Panc1 (cell line): Measurements from ENCODE around the gene NCAM1. TPM values are rescaled to one million over a fixed set of nuclear protein-coding genes. Genes with fewer than 3 reads are reported as not detected.

Experiments
- ATAC-seq: fragments of 200-7000 bp; cut with Tn5 transposase; 2 replicates; pipeline ENCODE4 v1.9.1; 2020; ENCODE audit warnings: mild to moderate bottlenecking, moderate library complexity
- BruUV-seq: library from RNA; stranded (reverse); fragments of 400-500 nt; replicated peaks from 2 replicates; lab custom pipeline; 2021; lab: Mats Ljungman, UMichigan
- CTCF ChIA-PET: fragments of 300-600 bp; sonication (Branson Sonifier 250); formaldehyde crosslinking; loops from one replicate; lab custom pipeline; 2022; ENCODE audit warnings: antibody characterized with exemption; lab: Charles Lee
- POLR2A ChIA-PET: fragments of 300-600 bp; sonication (Branson Sonifier 250); formaldehyde crosslinking; loops from one replicate; lab custom pipeline; 2022; ENCODE audit warnings: antibody characterized with exemption; lab: Charles Lee
- DNase-seq: peaks from one replicate; pipeline ENCODE4 v3.0.0-alpha.2; 2010; ENCODE audit warnings: low read depth, low spot score
- H3K27ac ChIP-seq: 2 replicates; pipeline ENCODE4 v1.5.1; 2011; ENCODE audit warnings: mild to moderate bottlenecking, low read length, inconsistent platforms
- H3K27me3 ChIP-seq: fragments of 200-500 bp; sonication (Bioruptor generic); 2 replicates; pipeline ENCODE4 v1.6.0; 2014; ENCODE audit warnings: low read length, inconsistent platforms; ENCODE audit not compliant: control insufficient read depth, insufficient read depth
- H3K36me3 ChIP-seq: fragments of 200-500 bp; sonication (Bioruptor generic); 2 replicates; pipeline ENCODE4 v1.5.1; 2014; ENCODE audit warnings: inconsistent platforms, mild to moderate bottlenecking, low read length, moderate library complexity; ENCODE audit not compliant: control insufficient read depth, insufficient read depth
- H3K4me1 ChIP-seq: 2 replicates; pipeline ENCODE4 v1.5.1; 2011; ENCODE audit warnings: inconsistent platforms, mild to moderate bottlenecking, low read length, moderate library complexity; ENCODE audit not compliant: control insufficient read depth, insufficient read depth
- H3K4me3 ChIP-seq, 2 experiments: 2 replicates each; pipeline ENCODE4 v1.5.1; 2011 to 2012; ENCODE audit warnings: low read depth in 2 of 2, low read length in 2 of 2, mild to moderate bottlenecking in 2 of 2, inconsistent platforms in 1 of 2, moderate library complexity in 1 of 2
- H3K9me3 ChIP-seq: fragments of 200-500 bp; sonication (Bioruptor generic); 2 replicates; pipeline ENCODE4 v1.5.1; 2014; ENCODE audit warnings: low read depth, mild to moderate bottlenecking, inconsistent platforms, low read length, moderate library complexity; ENCODE audit not compliant: control insufficient read depth, insufficient read depth
- CTCF ChIP-seq: fragments of 450-650 bp; IDR thresholded peaks from 2 replicates; pipeline ENCODE4 v1.5.1; 2017; ENCODE audit warnings: mild to moderate bottlenecking
- POLR2AphosphoS5 ChIP-seq: IDR thresholded peaks from 2 replicates; pipeline ENCODE4 v1.6.1; 2012; ENCODE audit warnings: mild to moderate bottlenecking, low read depth, low read length, moderate library complexity
- SIN3A ChIP-seq: IDR thresholded peaks from 2 replicates; pipeline ENCODE4 v1.6.1; 2012; ENCODE audit warnings: low read depth, mild to moderate bottlenecking, low read length, moderate library complexity, borderline replicate concordance; ENCODE audit not compliant: insufficient read depth
- TCF7L2 ChIP-seq: IDR thresholded peaks from 2 replicates; pipeline ENCODE4 v1.6.1; 2011; ENCODE audit warnings: mild to moderate bottlenecking, low read depth, low read length, inconsistent platforms
- in situ Hi-C: cut with HindIII; loops from 2 replicates; pipeline ENCODE4 v1.10.0; 2016; ENCODE audit warnings: low sequenced_read_pairs, low pct_unique_long_range_greater_than_20kb
- intact Hi-C: fragments of 100-400 bp; cut with micrococcal nuclease; formaldehyde crosslinking; loops from one replicate; pipeline ENCODE4 v1.10.0; 2022; ENCODE audit not compliant: unreplicated experiment
- total RNA-seq: library from RNA; stranded (reverse); gene quantifications from one replicate; pipeline ENCODE4 v1.2.1, GENCODE V29; 2021; ENCODE audit not compliant: unreplicated experiment
- TF ChIP-seq, protein P1 (sequence below), 2 experiments: IDR thresholded peaks; 2 replicates each; pipeline ENCODE4 v1.6.1; 2011 to 2012; ENCODE audit warnings: low read depth in 2 of 2, control low read depth in 1 of 2, low read length in 1 of 2, mild to moderate bottlenecking in 1 of 2, moderate library complexity in 1 of 2; ENCODE audit not compliant: insufficient read depth in 1 of 2

NCAM1 gene
- total RNA-seq, 1 experiment from 2014 or later, result 0.18 TPM

GRCh38 chr11:113111156-113111555 is 149.9 kb downstream of the NCAM1 start:
- BruUV-seq, result no TSS peak
- Histone ChIP-seq H3K9me3 (no peaks in the 10 kb centered on the region), H3K27ac (no peak overlapping the region), H3K4me1 (no peaks in the 10 kb centered on the region), H3K4me3 (no peak overlapping the region), H3K36me3 (no peaks in the 10 kb centered on the region), H3K27me3 (0 out of 2 replicates have a peak, but pooled peaks cover 2% of the 10 kb centered on the region)
- POLR2A ChIA-PET, result no interaction called here
- ATAC-seq, result no peak
- CTCF ChIA-PET, result no interaction called here
- in situ Hi-C loops, result no loop called here
- DNase-seq, result no peak
- intact Hi-C loops, result loop anchor here (10.0 kb wide), 1 partner anchor 526 kb away; no protein-coding TSS in a partner anchor
- TF ChIP-seq TCF7L2, result no peak
- TF ChIP-seq CTCF, result no peak
- TF ChIP-seq SIN3A, result no peak
- TF ChIP-seq, protein P1, sequence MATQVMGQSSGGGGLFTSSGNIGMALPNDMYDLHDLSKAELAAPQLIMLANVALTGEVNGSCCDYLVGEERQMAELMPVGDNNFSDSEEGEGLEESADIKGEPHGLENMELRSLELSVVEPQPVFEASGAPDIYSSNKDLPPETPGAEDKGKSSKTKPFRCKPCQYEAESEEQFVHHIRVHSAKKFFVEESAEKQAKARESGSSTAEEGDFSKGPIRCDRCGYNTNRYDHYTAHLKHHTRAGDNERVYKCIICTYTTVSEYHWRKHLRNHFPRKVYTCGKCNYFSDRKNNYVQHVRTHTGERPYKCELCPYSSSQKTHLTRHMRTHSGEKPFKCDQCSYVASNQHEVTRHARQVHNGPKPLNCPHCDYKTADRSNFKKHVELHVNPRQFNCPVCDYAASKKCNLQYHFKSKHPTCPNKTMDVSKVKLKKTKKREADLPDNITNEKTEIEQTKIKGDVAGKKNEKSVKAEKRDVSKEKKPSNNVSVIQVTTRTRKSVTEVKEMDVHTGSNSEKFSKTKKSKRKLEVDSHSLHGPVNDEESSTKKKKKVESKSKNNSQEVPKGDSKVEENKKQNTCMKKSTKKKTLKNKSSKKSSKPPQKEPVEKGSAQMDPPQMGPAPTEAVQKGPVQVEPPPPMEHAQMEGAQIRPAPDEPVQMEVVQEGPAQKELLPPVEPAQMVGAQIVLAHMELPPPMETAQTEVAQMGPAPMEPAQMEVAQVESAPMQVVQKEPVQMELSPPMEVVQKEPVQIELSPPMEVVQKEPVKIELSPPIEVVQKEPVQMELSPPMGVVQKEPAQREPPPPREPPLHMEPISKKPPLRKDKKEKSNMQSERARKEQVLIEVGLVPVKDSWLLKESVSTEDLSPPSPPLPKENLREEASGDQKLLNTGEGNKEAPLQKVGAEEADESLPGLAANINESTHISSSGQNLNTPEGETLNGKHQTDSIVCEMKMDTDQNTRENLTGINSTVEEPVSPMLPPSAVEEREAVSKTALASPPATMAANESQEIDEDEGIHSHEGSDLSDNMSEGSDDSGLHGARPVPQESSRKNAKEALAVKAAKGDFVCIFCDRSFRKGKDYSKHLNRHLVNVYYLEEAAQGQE (IDR thresholded peaks at IDR 0.05; ENCODE audit: insufficient read depth in 1 of 2, low read depth in 2 of 2, low read length in 1 of 2), result no peak
- TF ChIP-seq POLR2AphosphoS5, result no peak

DNA sequence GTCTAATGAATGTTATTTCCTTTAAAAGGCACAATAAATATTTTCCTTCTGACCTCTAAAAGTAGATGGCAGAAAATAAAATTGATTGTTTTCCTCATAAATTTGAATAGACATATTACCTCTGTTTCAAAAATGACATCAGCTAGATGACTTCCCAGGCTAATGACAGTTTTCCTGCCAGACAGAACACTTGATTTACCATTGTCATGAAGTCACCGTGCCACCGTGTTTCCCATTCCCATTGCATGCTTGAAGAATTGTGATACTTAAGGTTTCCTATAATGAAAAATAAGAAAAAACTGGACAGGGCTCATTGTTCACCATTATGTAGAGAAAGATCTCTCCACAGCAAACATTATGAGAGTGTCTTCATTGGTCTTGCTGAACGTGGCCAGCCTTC is 151.1 kb downstream of the NCAM1 start:
- Histone ChIP-seq H3K9me3 (no peaks in the 10 kb centered on the region), H3K4me1 (no peaks in the 10 kb centered on the region), H3K4me3 (no peak overlapping the region), H3K36me3 (no peaks in the 10 kb centered on the region), H3K27ac (no peak overlapping the region), H3K27me3 (peaks cover 9% of the 10 kb centered on the region)
- DNase-seq (no peak), ATAC-seq (no peak)
- POLR2A ChIA-PET, result no interaction called here
- no peak for TF ChIP-seq CTCF
- TF ChIP-seq, protein P1 (IDR thresholded peaks at IDR 0.05; ENCODE audit: insufficient read depth in 1 of 2, low read depth in 2 of 2, low read length in 1 of 2), result no peak
- no peak for TF ChIP-seq TCF7L2
- TF ChIP-seq POLR2AphosphoS5, result no peak
- no peak for TF ChIP-seq SIN3A
- intact Hi-C loops (loop anchor here (10.0 kb wide), 1 partner anchor 528 kb away; no protein-coding TSS in a partner anchor), in situ Hi-C loops (no loop called here)
- no TSS peak for BruUV-seq
- CTCF ChIA-PET, result no interaction called here
